ENCODE results near the gene BEND3. TPM values are rescaled to one million over a fixed set of nuclear protein-coding genes. Genes with fewer than 3 reads are reported as not detected.
"Not testable (repeated sequence)": the region's sequence is repeated elsewhere in the genome, so short reads cannot be mapped to it uniquely, and the experiment has no call there.

BEND3 gene
- total RNA-seq, 4 donors from 2014 or later: 1.5 to 9.1 (median 3.4) TPM

DNA sequence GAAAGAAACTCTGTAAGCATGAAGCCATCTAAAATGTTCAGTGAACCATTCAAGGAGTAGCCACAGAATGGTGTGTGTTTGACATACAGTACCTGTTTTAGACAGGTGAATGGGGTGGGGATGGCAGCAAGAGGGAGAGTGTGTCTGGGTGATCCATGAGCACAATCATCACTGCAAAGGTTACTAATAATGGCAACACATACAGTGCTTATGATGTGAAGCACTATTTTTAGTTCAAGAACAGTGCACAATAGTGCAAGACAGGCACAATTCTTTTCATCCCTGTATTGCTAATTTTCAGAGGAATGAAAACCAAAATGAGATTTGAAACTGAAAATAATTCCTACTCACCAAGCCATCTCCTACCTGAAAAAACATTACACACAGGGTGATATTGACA, 14.1 kb downstream of the BEND3 start:
- intact Hi-C loops (cut with DNase I; ENCODE audit: low total_unique reads): no loop called here
- no peak for TF ChIP-seq POLR2A (IDR thresholded peaks at IDR 0.05)
- TF ChIP-seq, protein P1, sequence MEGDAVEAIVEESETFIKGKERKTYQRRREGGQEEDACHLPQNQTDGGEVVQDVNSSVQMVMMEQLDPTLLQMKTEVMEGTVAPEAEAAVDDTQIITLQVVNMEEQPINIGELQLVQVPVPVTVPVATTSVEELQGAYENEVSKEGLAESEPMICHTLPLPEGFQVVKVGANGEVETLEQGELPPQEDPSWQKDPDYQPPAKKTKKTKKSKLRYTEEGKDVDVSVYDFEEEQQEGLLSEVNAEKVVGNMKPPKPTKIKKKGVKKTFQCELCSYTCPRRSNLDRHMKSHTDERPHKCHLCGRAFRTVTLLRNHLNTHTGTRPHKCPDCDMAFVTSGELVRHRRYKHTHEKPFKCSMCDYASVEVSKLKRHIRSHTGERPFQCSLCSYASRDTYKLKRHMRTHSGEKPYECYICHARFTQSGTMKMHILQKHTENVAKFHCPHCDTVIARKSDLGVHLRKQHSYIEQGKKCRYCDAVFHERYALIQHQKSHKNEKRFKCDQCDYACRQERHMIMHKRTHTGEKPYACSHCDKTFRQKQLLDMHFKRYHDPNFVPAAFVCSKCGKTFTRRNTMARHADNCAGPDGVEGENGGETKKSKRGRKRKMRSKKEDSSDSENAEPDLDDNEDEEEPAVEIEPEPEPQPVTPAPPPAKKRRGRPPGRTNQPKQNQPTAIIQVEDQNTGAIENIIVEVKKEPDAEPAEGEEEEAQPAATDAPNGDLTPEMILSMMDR (IDR thresholded peaks at IDR 0.05): no peak

DNA sequence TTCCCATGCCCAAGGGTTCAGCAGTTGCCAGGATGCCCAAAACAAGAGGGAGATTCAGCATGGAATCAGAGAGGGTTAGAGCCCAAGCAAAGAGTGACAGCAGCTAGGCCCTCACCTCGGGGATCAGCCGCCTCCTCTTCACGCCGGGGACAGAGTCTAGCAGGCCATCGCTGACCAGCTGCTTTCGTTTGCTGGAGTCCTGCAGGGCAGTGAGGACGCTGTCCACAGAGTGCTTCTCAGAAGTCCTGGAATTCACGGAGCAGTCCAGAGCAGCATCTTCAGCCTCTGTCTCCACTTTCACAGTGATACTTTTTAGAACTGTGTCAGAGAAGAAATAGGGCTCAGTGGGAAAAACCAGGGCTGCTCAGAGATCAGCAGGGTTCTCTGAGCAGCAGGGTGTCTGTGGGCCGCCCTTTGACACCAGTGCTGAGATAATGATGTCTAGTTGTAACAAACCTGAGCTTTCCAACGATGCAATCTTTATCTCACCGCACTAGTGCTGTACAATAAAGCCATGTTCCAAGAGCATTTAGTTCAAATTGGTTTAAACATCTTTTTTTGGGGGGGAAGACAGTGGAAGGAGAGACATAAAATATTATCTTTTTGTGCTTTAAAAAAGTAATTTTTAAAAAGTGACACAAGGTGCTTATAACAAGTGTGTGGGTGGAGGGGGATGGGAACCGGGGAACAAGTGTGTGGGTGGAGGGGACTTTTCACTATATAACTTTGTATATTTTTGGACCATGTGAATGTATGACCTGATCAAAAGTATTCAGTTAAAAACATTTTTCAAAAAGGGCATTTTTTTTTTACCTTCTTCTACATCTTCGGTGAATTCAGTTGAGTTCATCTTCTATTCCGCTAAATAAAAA, 16.6 kb downstream of the BEND3 start:
- DNase-seq: no peak
- H3K4me3 ChIP-seq: no peak overlapping the region
- no peaks in the 10 kb centered on the region for H3K36me3 ChIP-seq
- TF ChIP-seq, protein P1 (IDR thresholded peaks at IDR 0.05): no peak
- TF ChIP-seq POLR2A (IDR thresholded peaks at IDR 0.05): no peak
- no peaks in the 10 kb centered on the region for H3K4me1 ChIP-seq
- no peaks in the 10 kb centered on the region for H3K27me3 ChIP-seq
- H3K9me3 ChIP-seq: no peaks in the 10 kb centered on the region
- intact Hi-C loops (cut with DNase I; ENCODE audit: low total_unique reads): no loop called here
- H3K27ac ChIP-seq: no peak overlapping the region

More for the DNA sequence above, 14.1 kb downstream of the BEND3 start:
- H3K9me3 ChIP-seq: no peaks in the 10 kb centered on the region
- H3K4me1 ChIP-seq: no peaks in the 10 kb centered on the region
- DNase-seq: no peak
- H3K27me3 ChIP-seq: no peaks in the 10 kb centered on the region
- no peak overlapping the region for H3K27ac ChIP-seq
- H3K4me3 ChIP-seq: no peak overlapping the region
- no peaks in the 10 kb centered on the region for H3K36me3 ChIP-seq

DNA sequence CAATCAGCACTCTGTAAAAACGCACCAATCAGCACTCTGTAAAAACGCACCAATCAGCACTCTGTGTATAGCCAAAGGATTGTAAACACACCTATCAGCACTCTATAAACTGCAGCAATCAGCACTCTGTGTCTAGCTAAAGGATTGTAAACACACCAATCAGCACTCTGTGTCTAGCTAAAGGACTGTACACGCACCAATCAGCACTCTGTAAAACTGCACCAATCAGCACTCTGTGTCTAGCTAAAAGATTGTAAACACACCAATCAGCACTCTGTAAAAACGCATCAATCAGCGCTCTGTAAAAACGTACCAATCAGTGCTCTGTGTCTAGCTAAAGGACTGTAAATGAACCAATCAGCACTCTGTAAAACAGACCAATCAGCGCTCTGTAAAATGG, 30.9 kb downstream of the BEND3 start:
- H3K27me3 ChIP-seq; intact Hi-C loops (cut with DNase I; ENCODE audit: low total_unique reads); H3K4me3 ChIP-seq; H3K4me1 ChIP-seq; H3K36me3 ChIP-seq; DNase-seq; H3K9me3 ChIP-seq; H3K27ac ChIP-seq: not testable (repeated sequence)

DNA sequence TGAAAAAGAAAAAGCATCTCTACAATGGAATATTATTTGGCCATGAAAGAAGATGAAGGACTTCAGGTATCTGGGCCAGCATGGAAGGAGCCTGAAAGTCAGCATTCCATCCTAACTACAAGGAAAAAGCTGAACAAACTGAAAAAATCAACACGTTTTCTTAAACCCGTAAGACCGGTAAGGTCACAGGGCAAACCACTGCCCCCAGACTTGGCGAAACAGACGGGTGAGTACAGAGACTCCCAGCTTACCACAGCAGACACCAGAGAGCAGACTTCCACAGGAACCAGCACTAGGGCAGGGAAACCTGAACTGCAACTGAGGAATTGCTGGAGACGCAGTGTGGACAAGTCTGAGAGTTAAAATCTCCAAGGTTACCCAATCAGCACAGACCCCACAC, 31.4 kb downstream of the BEND3 start:
- Histone ChIP-seq H3K27me3 (no peaks in the 10 kb centered on the region), H3K9me3 (no peaks in the 10 kb centered on the region), H3K4me3 (no peak overlapping the region), H3K27ac (no peak overlapping the region), H3K4me1 (no peaks in the 10 kb centered on the region), H3K36me3 (no peaks in the 10 kb centered on the region)
- DNase-seq: no peak
- intact Hi-C loops (cut with DNase I; ENCODE audit: low total_unique reads): no loop called here
- TF ChIP-seq, protein P1 (IDR thresholded peaks at IDR 0.05): no peak
- TF ChIP-seq POLR2A (IDR thresholded peaks at IDR 0.05): no peak

DNA sequence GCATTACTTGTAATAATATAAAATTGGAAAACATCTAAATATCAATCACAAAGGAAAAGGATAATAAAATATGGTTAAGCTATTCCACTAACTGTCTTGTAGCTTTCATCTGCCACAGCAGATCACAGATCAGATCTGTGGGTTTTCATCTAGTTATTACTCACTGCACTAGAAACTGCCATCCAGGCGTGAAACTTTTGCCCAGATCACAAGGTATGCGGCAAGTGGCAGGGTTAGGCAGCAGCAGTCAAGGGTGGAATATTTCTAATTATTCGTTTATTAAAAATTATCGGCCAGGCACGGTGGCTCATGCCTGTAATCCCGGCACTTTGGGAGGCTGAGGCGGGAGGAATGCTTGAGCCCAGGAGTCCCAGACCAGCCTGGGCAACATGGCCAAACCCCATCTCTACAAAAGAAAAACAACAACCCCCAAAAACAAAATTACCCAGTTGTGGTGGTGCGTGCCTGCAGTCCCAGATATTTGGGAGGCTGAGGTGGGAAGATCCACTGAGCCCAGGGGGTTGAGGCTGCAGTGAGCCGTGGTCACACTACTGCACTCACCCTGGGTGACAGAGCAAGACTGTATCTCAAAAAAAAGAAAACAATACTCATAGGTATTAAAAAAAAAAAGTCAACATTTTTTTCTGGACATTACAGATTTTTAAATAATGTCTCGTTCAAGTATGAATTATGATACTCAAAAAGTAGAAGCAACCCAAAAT, 32.1 kb downstream of the BEND3 start:
- TF ChIP-seq, protein P1 (IDR thresholded peaks at IDR 0.05): no peak
- no peak for TF ChIP-seq POLR2A (IDR thresholded peaks at IDR 0.05)
- no peaks in the 10 kb centered on the region for H3K36me3 ChIP-seq
- H3K9me3 ChIP-seq: no peaks in the 10 kb centered on the region
- no peak for DNase-seq
- H3K27ac ChIP-seq: no peak overlapping the region
- H3K4me1 ChIP-seq: no peaks in the 10 kb centered on the region
- H3K27me3 ChIP-seq: no peaks in the 10 kb centered on the region
- intact Hi-C loops (cut with DNase I; ENCODE audit: low total_unique reads): no loop called here
- H3K4me3 ChIP-seq: no peak overlapping the region
